ENCODE data around the gene NXF1. TPM values are rescaled to one million over a fixed set of nuclear protein-coding genes. Genes with fewer than 3 reads are reported as not detected.
"Not testable (repeated sequence)": the region's sequence is repeated elsewhere in the genome, so short reads cannot be mapped to it uniquely, and the experiment has no call there.

Gene NXF1
- total RNA-seq, 1 experiment from 2014 or later, result 29.3 TPM

- DNase-seq (ENCODE audit: low read depth), result no peak
These were observed 27.3 kb upstream of the NXF1 start, which contains the start of gene TEX54 for GRCh38 chr11:62832336-62833234. TSS of gene TEX54 (minus strand) at chr11:62832841.

- DNase-seq (ENCODE audit: low read depth), result peak; percentile 99
These were observed 26.5 kb upstream of the NXF1 start, which contains the start of gene STX5 for GRCh38 chr11:62831520-62832335. TSS of gene STX5 (minus strand) at chr11:62832051. CDS start at chr11:62831243, 808 bp downstream.

- DNase-seq (ENCODE audit: low read depth), result no peak
These were observed 25.8 kb upstream of the NXF1 start for GRCh38 chr11:62830904-62831519.

GRCh38 chr11:62828130-62828529 is 22.9 kb upstream of the NXF1 start:
- DNase-seq (ENCODE audit: low read depth), result not testable (repeated sequence)

DNA sequence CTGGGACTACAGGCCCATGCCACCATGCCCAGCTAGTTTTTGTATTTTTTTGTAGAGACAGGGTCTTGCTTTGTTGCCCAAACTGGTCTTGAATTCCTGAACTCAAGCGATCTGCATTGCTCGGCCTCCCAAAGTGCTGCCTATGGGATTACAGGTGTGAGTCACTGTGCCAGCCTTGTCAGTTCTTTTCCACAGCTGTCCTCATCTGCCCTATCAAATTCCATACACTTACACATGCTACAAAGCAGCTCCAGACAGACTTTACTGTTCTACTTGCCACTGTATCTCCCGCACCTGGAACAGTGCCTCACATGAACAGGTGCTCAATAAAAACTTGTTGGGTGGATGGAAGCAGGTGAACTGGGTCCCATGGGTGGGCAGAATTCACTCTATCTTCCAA is 18.4 kb upstream of the NXF1 start:
- DNase-seq (ENCODE audit: low read depth), result no peak

DNA sequence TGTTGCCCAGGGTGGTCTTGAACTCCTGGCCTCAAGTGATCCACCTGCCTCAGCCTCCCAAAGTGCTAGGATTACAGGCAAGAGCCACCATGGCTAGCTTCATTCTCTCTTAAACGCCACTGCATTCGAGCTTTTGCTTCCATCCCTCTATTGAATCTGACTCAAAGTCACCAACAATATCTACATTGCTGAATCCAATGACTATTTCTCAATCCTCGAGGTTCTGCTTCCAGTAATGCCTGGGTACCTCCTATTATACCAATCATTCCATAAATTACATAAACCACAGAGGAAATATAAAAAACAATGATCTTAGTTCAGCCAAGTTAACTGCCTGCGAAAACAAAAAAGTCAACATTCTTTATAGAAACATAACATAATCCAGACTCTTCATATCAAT is 11.9 kb upstream of the NXF1 start:
- DNase-seq (ENCODE audit: low read depth), result no peak

- no peak for DNase-seq (ENCODE audit: low read depth)
These were observed 11.3 kb upstream of the NXF1 start for GRCh38 chr11:62816557-62816956.

GRCh38 chr11:62811659-62812058 is 6.4 kb upstream of the NXF1 start:
- no peak for DNase-seq (ENCODE audit: low read depth)

GRCh38 chr11:62810748-62811147 is 5.5 kb upstream of the NXF1 start:
- no peak for DNase-seq (ENCODE audit: low read depth)

DNA sequence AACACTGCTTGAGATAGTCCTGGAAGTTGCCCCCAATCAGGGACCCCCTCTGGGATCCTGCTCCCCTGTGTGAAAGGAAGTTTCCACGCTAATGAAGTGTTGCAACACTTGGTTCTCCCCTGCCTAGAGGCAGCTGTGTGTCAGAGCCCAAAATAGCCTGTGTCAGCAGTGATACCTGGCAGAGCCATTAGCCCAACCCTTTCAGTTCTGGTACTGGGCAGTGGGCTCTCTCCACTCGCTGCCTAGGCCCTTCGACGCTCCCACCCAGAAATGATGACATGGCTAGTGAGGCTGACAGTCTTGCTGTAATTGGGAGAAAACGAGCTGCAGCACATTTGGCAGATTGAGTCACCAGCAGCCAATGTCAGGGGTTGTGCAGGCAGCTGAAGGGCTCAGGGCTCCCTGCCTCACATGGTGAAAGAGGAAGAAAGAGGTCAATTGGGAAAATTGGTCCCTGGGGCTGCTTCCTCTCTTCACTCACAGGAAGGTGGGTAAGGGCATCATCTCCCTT is 1.4 kb upstream of the NXF1 start:
- no peak for DNase-seq (ENCODE audit: low read depth)

DNA sequence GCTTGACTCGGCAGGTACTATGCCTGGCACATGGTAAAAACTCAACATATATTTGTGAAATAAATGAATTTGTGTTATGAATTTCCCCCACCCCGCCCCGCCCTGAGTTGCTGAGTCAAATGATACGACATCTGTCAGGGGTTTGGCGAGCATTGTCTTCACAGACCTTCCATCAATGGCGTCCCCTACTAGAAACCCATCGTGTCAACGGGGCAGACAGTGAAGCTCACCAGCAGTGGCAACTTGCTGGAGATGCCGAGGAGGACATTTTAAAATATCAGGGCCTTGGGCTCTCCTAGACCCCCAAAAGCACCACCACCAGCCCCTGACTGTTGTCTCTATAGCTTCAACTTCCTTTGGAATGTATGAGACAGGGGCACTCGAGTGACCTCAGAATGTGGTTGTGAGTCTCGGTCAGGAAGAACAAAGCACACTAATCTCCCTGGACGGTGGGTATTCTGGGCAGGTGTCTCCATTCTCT is 761 bp upstream of the NXF1 start:
- peak; percentile 25 for DNase-seq (ENCODE audit: low read depth)

- peak; percentile 22 for DNase-seq (ENCODE audit: low read depth)
These were observed 747 bp downstream of the NXF1 start for GRCh38 chr11:62804310-62805075.

- no peak for DNase-seq (ENCODE audit: low read depth)
These were observed 4.2 kb downstream of the NXF1 start for GRCh38 chr11:62801071-62801470.

GRCh38 chr11:62799486-62799885 is 5.8 kb downstream of the NXF1 start:
- DNase-seq (ENCODE audit: low read depth), result no peak

DNA sequence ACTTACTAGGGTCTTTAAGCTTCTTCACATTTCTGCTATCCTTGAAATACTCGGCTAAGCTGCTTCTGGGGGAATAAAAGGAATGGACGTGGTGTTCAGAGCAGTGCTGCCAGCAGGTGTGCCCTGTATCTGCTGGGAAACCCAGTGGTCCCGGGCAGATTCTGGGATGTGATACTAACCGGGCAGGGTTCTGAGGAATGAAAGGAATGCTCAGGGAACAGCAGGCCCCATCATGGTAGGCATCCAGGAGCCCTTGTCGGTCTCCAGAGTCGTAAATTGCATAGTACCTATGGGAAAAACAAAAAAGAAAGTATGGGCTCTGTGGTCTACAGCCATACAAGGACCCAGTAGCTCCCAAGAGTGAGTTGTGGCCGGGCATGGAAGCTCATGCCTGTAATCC is 9.0 kb downstream of the NXF1 start:
- DNase-seq (ENCODE audit: low read depth), result no peak

DNA sequence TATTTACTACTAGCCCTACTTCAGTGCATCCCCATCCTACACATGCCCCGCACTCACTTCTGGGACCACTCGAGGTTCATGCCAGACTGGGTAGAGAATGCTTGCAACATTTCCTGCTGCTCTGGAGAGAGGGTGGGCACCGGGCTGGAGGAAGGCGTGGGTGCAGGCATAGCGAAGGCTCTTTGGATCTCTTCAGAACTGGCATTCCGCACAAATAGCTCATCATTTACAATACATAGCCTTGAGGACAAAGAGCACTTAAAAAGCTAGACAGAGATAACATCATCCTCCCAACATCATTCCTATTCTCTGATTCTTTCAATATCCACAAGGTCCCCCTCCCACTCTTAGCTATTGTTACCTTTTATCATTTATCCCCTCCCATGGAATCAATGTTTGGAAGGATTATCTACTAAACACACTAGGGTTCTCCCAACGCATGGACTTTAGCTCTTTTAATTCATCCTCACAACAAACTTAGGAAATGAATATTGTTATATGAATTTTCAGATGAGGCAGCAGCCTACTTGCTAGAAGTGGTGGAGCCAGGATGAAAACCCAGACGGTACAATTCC is 11.0 kb downstream of the NXF1 start:
- DNase-seq (ENCODE audit: low read depth), result no peak

DNA sequence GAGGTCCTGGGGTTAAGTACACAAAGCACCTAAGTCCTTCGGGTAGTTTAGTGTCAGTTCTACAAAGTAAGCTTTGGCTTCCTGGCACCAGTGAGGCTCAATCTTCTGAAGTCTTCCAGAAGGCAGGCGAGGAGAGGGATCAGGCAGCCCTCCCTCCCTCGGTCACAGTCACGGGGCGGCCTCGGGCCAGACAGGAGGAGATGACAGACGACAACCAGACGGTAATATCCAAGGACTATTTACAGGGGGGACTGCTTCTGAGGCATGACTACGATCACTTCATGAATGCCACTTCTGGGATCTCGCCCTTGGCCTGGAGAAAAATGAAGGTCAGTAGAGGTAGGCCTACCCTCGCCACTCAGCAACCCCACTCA is 13.1 kb downstream of the NXF1 start:
- no peak for DNase-seq (ENCODE audit: low read depth)

DNA sequence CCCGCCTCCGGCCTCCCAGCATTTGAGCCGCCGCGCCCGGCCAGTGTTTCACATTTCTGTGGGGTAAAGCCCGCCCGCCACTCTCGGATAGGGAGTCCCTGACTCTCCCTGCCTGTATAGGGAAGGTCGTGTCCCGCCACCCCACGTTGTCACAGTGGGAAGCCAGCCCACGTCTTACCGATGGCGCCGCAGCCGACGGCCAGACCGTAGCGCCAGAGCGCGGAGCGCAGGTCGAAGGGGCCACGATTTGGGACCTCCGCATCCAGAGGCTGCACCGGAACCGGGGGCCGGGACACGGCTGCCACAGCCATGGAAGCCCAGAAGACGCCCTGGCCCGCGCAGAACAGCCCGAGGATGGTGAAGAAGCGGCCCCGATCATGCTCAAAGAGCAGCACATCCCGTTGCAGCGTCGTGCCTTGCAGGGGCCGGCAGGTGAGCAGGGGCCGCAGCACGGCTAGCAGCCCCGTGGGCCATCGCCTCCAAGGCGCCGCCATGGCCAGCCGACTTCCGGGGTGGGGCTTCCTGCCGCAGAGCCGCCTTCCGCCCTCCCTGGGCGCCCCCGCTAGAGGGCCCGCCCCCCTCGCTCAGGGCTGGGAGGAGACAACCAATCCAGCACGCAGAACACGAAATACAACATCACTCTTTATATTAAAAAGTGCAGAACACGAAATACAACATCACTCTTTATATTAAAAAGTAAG is 13.6 kb downstream of the NXF1 start, which contains the start of gene TMEM223:
TSS of gene TMEM223 (minus strand) at position 506 of the 701 bp plus-strand sequence. CDS start at position 494, 12 bp downstream.
- DNase-seq (ENCODE audit: low read depth), result peak; percentile 88

- no peak for DNase-seq (ENCODE audit: low read depth)
These were observed 15.7 kb downstream of the NXF1 start for GRCh38 chr11:62789576-62789975.

DNA sequence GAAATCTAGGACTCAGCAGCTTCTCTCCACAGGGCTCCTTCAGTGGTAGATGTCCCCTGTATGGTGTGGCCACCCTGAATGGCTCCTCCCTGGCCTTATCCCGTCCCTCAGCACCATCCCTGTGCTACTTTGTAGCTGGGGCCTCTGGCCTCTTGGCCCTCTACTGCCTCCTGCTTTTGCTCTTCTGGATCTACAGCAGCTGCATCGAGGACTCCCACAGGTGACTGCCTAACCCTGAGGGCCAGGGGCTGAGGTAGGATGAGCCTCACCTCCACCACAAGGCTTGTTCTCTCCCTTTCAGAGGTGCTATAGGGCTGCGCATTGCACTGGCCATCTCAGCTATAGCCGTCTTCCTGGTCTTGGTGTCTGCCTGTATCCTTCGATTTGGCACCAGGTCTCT is 16.2 kb downstream of the NXF1 start:
- no peak for DNase-seq (ENCODE audit: low read depth)
